HG03280 (cell line): Measurements from ENCODE around the gene MRPL33.
"Not testable (repeated sequence)": the region's sequence is repeated elsewhere in the genome, so short reads cannot be mapped to it uniquely, and the experiment has no call there.

Experiments
- ATAC-seq: cut with Tn5 transposase; IDR thresholded peaks from one replicate; pipeline ENCODE4 v1.9.1; 2021; ENCODE audit warnings: mild to moderate bottlenecking, moderate library complexity; ENCODE audit not compliant: unreplicated experiment

MRPL33 gene

GRCh38 chr2:27739058-27739373, 32.5 kb upstream of the MRPL33 start:
- ATAC-seq, result no peak

- no peak for ATAC-seq
Observed at GRCh38 chr2:27741673-27742072, 29.8 kb upstream of the MRPL33 start.

- no peak for ATAC-seq
Observed at GRCh38 chr2:27742571-27742970, 28.9 kb upstream of the MRPL33 start.

GRCh38 chr2:27745494-27745893, 26.0 kb upstream of the MRPL33 start:
- not testable (repeated sequence) for ATAC-seq

- ATAC-seq, result no peak
Observed at GRCh38 chr2:27746325-27746724, 25.2 kb upstream of the MRPL33 start.

GRCh38 chr2:27747827-27748352, 23.6 kb upstream of the MRPL33 start:
- no peak for ATAC-seq

GRCh38 chr2:27748803-27749554, 22.5 kb upstream of the MRPL33 start:
- ATAC-seq, result not testable (repeated sequence)

GRCh38 chr2:27751377-27751776, 20.1 kb upstream of the MRPL33 start:
- no peak for ATAC-seq

- ATAC-seq, result no peak
Observed at GRCh38 chr2:27752551-27753237, 18.8 kb upstream of the MRPL33 start.

- no peak for ATAC-seq
Observed at GRCh38 chr2:27754138-27754588, 17.4 kb upstream of the MRPL33 start.

GRCh38 chr2:27754831-27755230, 16.7 kb upstream of the MRPL33 start:
- ATAC-seq, result no peak

GRCh38 chr2:27756091-27756490, 15.4 kb upstream of the MRPL33 start:
- no peak for ATAC-seq

- ATAC-seq, result no peak
Observed at GRCh38 chr2:27756544-27757498, 14.7 kb upstream of the MRPL33 start.

GRCh38 chr2:27762951-27763906, 8.3 kb upstream of the MRPL33 start:
- no peak for ATAC-seq

- ATAC-seq, result no peak
Observed at GRCh38 chr2:27763907-27764267, 7.6 kb upstream of the MRPL33 start.

GRCh38 chr2:27764526-27764925, 7.0 kb upstream of the MRPL33 start:
- not testable (repeated sequence) for ATAC-seq

GRCh38 chr2:27765621-27766286, 5.8 kb upstream of the MRPL33 start:
- ATAC-seq, result no peak

- ATAC-seq, result no peak
Observed at GRCh38 chr2:27766287-27766661, 5.2 kb upstream of the MRPL33 start.

- ATAC-seq, result peak; percentile 23
Observed at GRCh38 chr2:27771202-27771547, 344 bp upstream of the MRPL33 start.

GRCh38 chr2:27772804-27773203, 1.3 kb downstream of the MRPL33 start:
- no peak for ATAC-seq
